ENCODE results near the gene SENP2. TPM values are rescaled to one million over a fixed set of nuclear protein-coding genes. Genes with fewer than 3 reads are reported as not detected.
A peak's percentile ranks its signal among the peaks of the same experiment; 100 is the strongest.

SENP2 gene
- polyA plus RNA-seq, 1 of the 3 experiments (the other 2 are of a cell fraction) = 7.1 TPM

DNA sequence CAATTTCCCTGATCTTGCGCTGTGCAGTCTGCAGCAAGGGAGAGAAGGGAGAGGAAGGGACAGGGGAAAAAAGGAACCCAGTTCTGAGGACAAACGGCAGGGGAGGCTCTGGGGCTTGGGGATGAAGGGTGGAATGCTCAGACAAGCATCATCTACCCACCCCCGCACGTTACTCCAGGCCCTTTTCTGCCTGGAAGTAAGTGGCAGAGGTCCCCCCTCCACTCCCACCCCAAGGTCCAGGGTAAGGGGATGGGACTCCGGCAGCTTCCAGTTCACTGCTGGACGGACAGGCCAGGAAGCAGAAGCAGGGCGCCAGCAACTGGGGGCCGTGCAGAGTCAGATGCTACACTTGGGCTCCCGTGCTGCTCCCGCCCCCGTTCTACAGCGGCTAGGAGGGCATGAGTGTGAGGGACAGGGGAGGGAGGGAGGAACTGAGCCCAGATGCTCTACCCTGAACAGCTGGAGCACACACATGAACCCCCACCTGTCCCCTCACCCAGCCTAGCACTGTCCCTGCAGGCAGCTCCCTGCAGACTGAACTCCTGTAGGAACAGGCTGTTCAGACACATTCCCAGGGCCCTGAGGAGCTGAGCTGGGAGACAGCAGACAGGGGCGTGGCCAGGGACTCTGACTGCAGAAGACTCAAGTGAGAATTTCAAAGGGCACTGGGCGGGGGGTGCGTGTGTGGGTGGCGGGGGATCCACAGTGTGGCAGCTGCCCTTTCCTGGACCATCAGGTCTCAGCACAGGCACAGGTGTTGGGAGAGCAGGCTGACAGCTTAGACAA is 59.7 kb downstream of the SENP2 start:
- no peaks in the 10 kb centered on the region for H3K79me2 ChIP-seq (ENCODE audit: insufficient read depth)
- no peak overlapping the region for H3K9ac ChIP-seq
- H2AFZ ChIP-seq (ENCODE audit: low read depth) = no peak overlapping the region
- POLR2A ChIA-PET = no interaction called here
- no peaks in the 10 kb centered on the region for H4K20me1 ChIP-seq (ENCODE audit: insufficient read depth)
- no peak overlapping the region for H3K27ac ChIP-seq (ENCODE audit: low read depth in 2 of 2, low read length in 1 of 2)
- H3K9me2 ChIP-seq = no peaks in the 10 kb centered on the region
- peaks cover 13% of the 10 kb centered on the region for H3F3A ChIP-seq (replicated peaks; ENCODE audit: insufficient read depth)
- CTCF ChIA-PET = interaction anchor here (1.1 to 4.9 kb wide), 2 partner anchors 9 to 15 kb away, joined by 3 to 36 read pairs; no protein-coding TSS in a partner anchor
- peak; percentile 36 for DNase-seq
- no peaks in the 10 kb centered on the region for H3K9me3 ChIP-seq
- H3K4me2 ChIP-seq = no peak overlapping the region
- H3K4me1 ChIP-seq (ENCODE audit: control insufficient read depth in 1 of 2, insufficient read depth in 2 of 2, low read depth in 1 of 2, low read length in 1 of 2) = peaks cover 0 to 4% of the 10 kb centered on the region in 2 experiments; a peak in 1 of 4 replicates
- 95% methylated on average over 7 of the region's 16 CpGs for WGBS (ENCODE audit: low lambda C conversion rate)
- H3K4me3 ChIP-seq (ENCODE audit: low read depth in 2 of 2, low read length in 1 of 2) = no peak overlapping the region
- H3K27me3 ChIP-seq (ENCODE audit: insufficient read depth) = no peaks in the 10 kb centered on the region
- H3K36me3 ChIP-seq (replicated peaks in 1 of 2; ENCODE audit: control insufficient read depth in 1 of 2, insufficient read depth in 2 of 2, low read length in 1 of 2) = peaks cover 37 to 58% of the 10 kb centered on the region in 2 experiments
- TF ChIP-seq YY1 (IDR thresholded peaks at IDR 0.05; ENCODE audit: low read depth) = no peak
- no peak for TF ChIP-seq NFIC (IDR thresholded peaks at IDR 0.05; ENCODE audit: borderline replicate concordance)
- TF ChIP-seq GATA2 (CRISPR knock-in tag; IDR thresholded peaks at IDR 0.05) = no peak
- no peak for TF ChIP-seq ZBTB33 (IDR thresholded peaks at IDR 0.05; ENCODE audit: borderline replicate concordance, low read depth)
- no peak for TF ChIP-seq GABPA (IDR thresholded peaks at IDR 0.05; ENCODE audit: low read depth)
- no peak for TF ChIP-seq FOSL2 (IDR thresholded peaks at IDR 0.05; ENCODE audit: borderline replicate concordance, low read depth)

- H3K4me3 ChIP-seq (ENCODE audit: low read depth in 2 of 2, low read length in 1 of 2) = no peak overlapping the region
- peaks cover 40 to 64% of the 10 kb centered on the region in 2 experiments for H3K36me3 ChIP-seq (replicated peaks in 1 of 2; ENCODE audit: control insufficient read depth in 1 of 2, insufficient read depth in 2 of 2, low read length in 1 of 2)
- no peak for DNase-seq
- peaks cover 0 to 4% of the 10 kb centered on the region in 2 experiments; a peak in 1 of 4 replicates for H3K4me1 ChIP-seq (ENCODE audit: control insufficient read depth in 1 of 2, insufficient read depth in 2 of 2, low read depth in 1 of 2, low read length in 1 of 2)
- H3K27ac ChIP-seq (ENCODE audit: low read depth in 2 of 2, low read length in 1 of 2) = no peak overlapping the region
- no peaks in the 10 kb centered on the region for H3K9me2 ChIP-seq
- H4K20me1 ChIP-seq (ENCODE audit: insufficient read depth) = no peaks in the 10 kb centered on the region
- H3K9ac ChIP-seq = no peak overlapping the region
- H3K79me2 ChIP-seq (ENCODE audit: insufficient read depth) = no peaks in the 10 kb centered on the region
- CTCF ChIA-PET = interaction anchor here (1.1 to 4.9 kb wide), 3 partner anchors 10 to 60 kb away, joined by 3 to 36 read pairs (median 3); partner anchors contain the start of gene SENP2
- no peaks in the 10 kb centered on the region for H3K27me3 ChIP-seq (ENCODE audit: insufficient read depth)
- no peak overlapping the region for H3K4me2 ChIP-seq
- POLR2A ChIA-PET = no interaction called here
- no peaks in the 10 kb centered on the region for H3K9me3 ChIP-seq
- H3F3A ChIP-seq (replicated peaks; ENCODE audit: insufficient read depth) = peaks cover 13% of the 10 kb centered on the region
- no peak overlapping the region for H2AFZ ChIP-seq (ENCODE audit: low read depth)
- WGBS (ENCODE audit: low lambda C conversion rate) = 89% methylated on average over 13 of the region's 14 CpGs
- TF ChIP-seq, protein P1, sequence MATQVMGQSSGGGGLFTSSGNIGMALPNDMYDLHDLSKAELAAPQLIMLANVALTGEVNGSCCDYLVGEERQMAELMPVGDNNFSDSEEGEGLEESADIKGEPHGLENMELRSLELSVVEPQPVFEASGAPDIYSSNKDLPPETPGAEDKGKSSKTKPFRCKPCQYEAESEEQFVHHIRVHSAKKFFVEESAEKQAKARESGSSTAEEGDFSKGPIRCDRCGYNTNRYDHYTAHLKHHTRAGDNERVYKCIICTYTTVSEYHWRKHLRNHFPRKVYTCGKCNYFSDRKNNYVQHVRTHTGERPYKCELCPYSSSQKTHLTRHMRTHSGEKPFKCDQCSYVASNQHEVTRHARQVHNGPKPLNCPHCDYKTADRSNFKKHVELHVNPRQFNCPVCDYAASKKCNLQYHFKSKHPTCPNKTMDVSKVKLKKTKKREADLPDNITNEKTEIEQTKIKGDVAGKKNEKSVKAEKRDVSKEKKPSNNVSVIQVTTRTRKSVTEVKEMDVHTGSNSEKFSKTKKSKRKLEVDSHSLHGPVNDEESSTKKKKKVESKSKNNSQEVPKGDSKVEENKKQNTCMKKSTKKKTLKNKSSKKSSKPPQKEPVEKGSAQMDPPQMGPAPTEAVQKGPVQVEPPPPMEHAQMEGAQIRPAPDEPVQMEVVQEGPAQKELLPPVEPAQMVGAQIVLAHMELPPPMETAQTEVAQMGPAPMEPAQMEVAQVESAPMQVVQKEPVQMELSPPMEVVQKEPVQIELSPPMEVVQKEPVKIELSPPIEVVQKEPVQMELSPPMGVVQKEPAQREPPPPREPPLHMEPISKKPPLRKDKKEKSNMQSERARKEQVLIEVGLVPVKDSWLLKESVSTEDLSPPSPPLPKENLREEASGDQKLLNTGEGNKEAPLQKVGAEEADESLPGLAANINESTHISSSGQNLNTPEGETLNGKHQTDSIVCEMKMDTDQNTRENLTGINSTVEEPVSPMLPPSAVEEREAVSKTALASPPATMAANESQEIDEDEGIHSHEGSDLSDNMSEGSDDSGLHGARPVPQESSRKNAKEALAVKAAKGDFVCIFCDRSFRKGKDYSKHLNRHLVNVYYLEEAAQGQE (IDR thresholded peaks at IDR 0.05; ENCODE audit: low read depth, low read length) = no peak
- TF ChIP-seq JUND (IDR thresholded peaks at IDR 0.05) (no peak), TCF12 (IDR thresholded peaks at IDR 0.05) (no peak), NFIC (IDR thresholded peaks at IDR 0.05; ENCODE audit: borderline replicate concordance) (no peak), MXI1 (IDR thresholded peaks at IDR 0.05; ENCODE audit: low read depth, low read length) (no peak), FOXM1 (IDR thresholded peaks at IDR 0.05; ENCODE audit: low read depth) (no peak), TAF1 (IDR thresholded peaks at IDR 0.05; ENCODE audit: borderline replicate concordance, low read depth, low read length) (no peak), GABPA (IDR thresholded peaks at IDR 0.05; ENCODE audit: low read depth) (no peak), EP300 (IDR thresholded peaks at IDR 0.05; ENCODE audit: borderline replicate concordance in 1 of 2, low read depth in 1 of 2, low read length in 1 of 2) (no peak), SMC3 (IDR thresholded peaks at IDR 0.05; ENCODE audit: low read depth, low read length) (no peak), RAD21 (IDR thresholded peaks at IDR 0.05; ENCODE audit: low read length) (no peak), RFX5 (IDR thresholded peaks at IDR 0.05; ENCODE audit: low read length) (no peak), YY1 (IDR thresholded peaks at IDR 0.05; ENCODE audit: low read depth) (no peak), POLR2AphosphoS5 (IDR thresholded peaks at IDR 0.05; ENCODE audit: low read depth, low read length) (no peak), TEAD4 (IDR thresholded peaks at IDR 0.05; ENCODE audit: borderline replicate concordance, insufficient read depth) (no peak), ZBTB33 (IDR thresholded peaks at IDR 0.05; ENCODE audit: borderline replicate concordance, low read depth) (no peak)
Measured at GRCh38 chr3:185646382-185647133, 60.5 kb downstream of the SENP2 start.

All from SK-N-SH (cell line).